Omental fat pad (tissue), 4 donors: ENCODE results near the gene SULT1B1. TPM values are rescaled to one million over a fixed set of nuclear protein-coding genes. Genes with fewer than 3 reads are reported as not detected.

ENCODE experiments used
- ATAC-seq: fragments of 150-250 bp; one replicate; pipeline ENCODE4 v1.9.1; 2016; ENCODE audit warnings: mild to moderate bottlenecking, moderate library complexity; ENCODE audit not compliant: low FRiP score
- DNase-seq: peaks from one replicate; pipeline ENCODE4 v3.0.0-alpha.2; 2019; ENCODE audit warnings: low spot score
- total RNA-seq, 4 donors: library from RNA; depleted of rRNA; stranded (reverse); fragments of >200 nt; gene quantifications; one replicate each; pipeline ENCODE4 v1.1.0, GENCODE V29; 2016
- TF ChIP-seq, protein P1 (sequence below), 3 donors: fragments of 450-650 bp; IDR thresholded peaks; one replicate each; pipeline ENCODE4 v1.5.1; 2016 to 2017; ENCODE audit warnings: antibody characterized with exemption in 3 of 3, mild to moderate bottlenecking in 3 of 3, moderate library complexity in 2 of 3

The SULT1B1 gene
- 10 to 100 TPM in 1 of 4 donors, 1 to 10 TPM in 3; 1.0 to 14.0 (median 3.1) TPM for total RNA-seq

DNA sequence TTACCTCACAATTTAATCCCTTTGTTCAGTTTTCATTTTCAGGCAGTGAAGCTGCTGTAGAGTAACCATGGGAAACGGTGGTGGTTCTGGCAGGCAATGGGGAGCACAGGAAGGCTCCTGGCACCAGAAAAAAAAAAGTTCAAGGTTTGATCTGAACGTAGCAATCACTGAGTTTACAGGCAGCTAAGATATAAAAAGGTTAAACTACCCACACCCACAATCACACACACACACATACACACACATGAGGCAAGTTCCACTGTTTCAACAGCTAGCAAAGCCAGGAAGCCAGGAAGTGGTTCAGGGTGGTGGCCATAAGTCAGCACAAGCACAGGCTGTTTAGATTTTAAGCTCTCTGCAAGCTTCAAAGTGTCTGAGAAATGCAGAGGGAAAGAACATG is at the start of gene SULT1B1:
SULT1B1 (minus strand) TSS at position 166 of the 400 bp plus-strand sequence. CDS start 5,403 bp downstream, outside the sequence.
- TF ChIP-seq, protein P1, sequence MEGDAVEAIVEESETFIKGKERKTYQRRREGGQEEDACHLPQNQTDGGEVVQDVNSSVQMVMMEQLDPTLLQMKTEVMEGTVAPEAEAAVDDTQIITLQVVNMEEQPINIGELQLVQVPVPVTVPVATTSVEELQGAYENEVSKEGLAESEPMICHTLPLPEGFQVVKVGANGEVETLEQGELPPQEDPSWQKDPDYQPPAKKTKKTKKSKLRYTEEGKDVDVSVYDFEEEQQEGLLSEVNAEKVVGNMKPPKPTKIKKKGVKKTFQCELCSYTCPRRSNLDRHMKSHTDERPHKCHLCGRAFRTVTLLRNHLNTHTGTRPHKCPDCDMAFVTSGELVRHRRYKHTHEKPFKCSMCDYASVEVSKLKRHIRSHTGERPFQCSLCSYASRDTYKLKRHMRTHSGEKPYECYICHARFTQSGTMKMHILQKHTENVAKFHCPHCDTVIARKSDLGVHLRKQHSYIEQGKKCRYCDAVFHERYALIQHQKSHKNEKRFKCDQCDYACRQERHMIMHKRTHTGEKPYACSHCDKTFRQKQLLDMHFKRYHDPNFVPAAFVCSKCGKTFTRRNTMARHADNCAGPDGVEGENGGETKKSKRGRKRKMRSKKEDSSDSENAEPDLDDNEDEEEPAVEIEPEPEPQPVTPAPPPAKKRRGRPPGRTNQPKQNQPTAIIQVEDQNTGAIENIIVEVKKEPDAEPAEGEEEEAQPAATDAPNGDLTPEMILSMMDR (IDR thresholded peaks at IDR 0.05), result no peak
- ATAC-seq, result no peak
- DNase-seq, result no peak

DNA sequence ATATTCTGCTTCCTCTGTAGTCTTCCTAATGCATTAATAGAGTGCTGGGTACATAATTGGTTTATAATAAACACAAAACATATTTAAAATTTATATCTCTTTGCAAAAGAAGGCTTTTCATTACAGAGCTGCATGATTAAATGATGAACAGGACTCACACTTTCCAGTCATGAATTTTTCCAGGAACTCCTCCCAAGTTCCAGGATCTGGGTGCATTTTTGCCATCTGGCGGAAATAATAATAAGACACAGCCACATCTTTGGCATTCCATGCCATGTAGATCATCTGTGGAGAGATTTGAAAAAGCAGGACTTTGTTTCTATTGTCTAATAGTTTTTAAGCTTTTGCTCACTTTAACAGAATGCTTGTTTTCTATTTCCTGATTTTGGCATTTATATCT is 40.2 kb upstream of the SULT1B1 start:
- TF ChIP-seq, protein P1 (IDR thresholded peaks at IDR 0.05), result no peak
- ATAC-seq, result no peak
- DNase-seq, result no peak

DNA sequence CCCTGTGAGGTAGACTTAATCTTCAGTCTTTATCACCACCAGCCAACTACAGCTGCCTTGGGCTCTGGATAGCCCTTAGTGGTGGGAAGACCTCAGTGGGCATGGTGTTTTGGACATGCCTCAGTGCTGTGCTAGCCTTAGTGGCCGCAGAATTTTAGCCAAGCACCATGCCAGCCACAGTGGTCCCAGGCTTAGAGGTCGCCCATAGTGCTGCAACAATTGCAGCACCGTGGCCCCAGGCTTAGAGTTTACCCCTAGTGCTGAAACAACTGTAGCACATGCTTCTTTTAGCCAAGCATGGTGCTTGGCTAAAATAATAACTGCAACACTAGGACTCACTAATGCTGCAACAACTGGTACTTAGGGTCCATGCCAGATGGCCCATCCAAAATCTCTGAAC is 38.9 kb upstream of the SULT1B1 start:
- ATAC-seq, result no peak
- DNase-seq, result no peak
- TF ChIP-seq, protein P1 (IDR thresholded peaks at IDR 0.05), result no peak

DNA sequence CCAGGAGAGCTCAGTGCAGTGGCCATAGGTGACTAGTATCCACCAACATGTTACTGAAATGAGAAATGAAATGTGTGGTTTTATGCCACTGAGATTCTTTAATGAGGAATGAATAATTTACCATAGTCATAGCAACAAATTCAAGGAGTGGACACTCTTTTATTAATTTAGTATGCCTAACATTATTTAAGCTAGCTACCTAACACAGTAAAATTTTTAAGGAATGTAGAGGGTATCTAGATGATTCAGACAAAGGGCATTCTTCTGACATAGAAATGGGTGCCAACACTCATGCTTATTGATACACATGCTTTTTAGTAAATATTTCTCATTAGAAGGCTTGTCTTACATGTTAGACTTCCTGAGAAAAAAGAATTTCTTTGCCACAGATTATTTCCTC is 33.3 kb upstream of the SULT1B1 start:
- TF ChIP-seq, protein P1 (IDR thresholded peaks at IDR 0.05), result no peak
- DNase-seq (no peak), ATAC-seq (no peak)

DNA sequence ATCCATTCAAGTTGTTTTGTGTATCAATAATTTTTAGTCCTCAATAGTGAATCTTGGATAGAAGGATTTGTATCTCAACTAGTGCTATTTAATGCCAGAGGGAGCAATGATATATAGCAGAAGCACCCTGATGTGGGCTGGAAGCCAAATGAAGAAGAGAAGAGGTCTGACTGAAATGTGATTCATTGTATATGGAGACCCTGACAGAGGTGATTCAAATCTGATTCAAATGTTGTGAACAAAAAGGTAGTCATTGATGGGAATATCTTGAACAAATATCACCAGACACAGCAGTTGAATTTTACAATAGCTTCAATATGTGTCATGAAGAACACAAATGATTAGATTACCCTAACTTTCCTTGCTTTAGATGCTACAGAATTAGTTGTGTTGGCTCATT is 27.5 kb upstream of the SULT1B1 start:
- TF ChIP-seq, protein P1 (IDR thresholded peaks at IDR 0.05), result no peak
- DNase-seq (no peak), ATAC-seq (no peak)

DNA sequence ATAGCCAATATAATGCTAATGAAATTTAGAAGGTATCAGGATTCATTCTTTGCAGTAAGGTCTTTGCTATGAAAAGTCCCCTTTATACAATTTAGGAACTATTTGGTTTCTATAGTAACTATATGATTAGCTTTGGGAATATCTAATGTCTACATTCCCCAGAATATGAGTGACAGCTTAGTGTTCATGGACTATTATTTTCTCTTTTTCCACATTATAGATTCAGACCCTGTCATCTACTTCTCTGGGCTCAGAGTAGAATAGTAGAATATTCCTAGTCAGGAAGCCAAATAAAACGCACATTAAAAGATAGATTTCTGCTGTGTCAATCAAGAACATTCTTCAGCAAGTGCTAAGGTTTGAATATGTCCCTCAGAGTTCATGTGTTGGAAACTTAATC is 26.1 kb upstream of the SULT1B1 start:
- no peak for DNase-seq
- ATAC-seq, result no peak
- TF ChIP-seq, protein P1 (IDR thresholded peaks at IDR 0.05), result no peak

DNA sequence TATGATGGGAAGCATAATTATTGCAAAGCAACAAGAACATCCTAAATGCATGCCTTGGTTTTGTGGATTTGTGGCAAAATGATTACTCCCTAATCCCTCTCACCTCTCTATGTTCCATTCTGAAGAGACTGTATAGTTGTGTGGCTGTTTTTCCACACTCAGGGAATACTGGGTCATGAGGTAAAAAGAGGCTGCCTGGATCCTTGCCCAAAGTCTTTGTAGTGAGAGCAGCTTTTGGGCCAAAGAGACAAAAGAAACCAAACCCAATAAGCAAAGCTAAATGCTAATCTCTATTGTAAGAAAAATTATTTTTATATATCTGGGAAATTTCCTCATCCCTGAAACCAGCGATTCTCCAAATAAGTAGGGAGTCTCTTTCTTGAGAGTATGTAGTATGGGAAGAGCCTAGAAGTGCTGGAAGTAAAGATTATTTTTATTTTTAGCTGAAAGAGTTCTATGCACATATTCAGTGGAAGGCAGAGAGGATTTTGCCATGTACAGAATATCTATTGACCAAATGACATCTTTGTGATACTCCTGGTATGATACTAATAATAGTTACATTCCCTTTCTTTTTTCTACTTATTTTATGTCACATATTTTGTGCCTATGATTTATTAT is 24.9 kb upstream of the SULT1B1 start:
- TF ChIP-seq, protein P1 (IDR thresholded peaks at IDR 0.05), result no peak
- ATAC-seq, result no peak
- DNase-seq, result no peak
